Fibroblast of skin of back (primary cell): ENCODE data around the gene CORO7. TPM values are rescaled to one million over a fixed set of nuclear protein-coding genes. Genes with fewer than 3 reads are reported as not detected.

Source experiments
- DNase-seq: peaks from one replicate; pipeline ENCODE4 v3.0.0-alpha.2; 2013
- polyA plus RNA-seq, 2 experiments: library from polyadenylated mRNA; unstranded; fragments of 120-200 nt; gene quantifications; one replicate each; pipeline ENCODE4 v1.2.1, GENCODE V29; 2013; ENCODE audit not compliant: insufficient read length in 2 of 2

CORO7 gene
- polyA plus RNA-seq (2013, experiment 1 of 2; ENCODE audit: insufficient read length), result 19.3 TPM
- 13.5 TPM for polyA plus RNA-seq (2013, experiment 2 of 2; ENCODE audit: insufficient read length)

DNA sequence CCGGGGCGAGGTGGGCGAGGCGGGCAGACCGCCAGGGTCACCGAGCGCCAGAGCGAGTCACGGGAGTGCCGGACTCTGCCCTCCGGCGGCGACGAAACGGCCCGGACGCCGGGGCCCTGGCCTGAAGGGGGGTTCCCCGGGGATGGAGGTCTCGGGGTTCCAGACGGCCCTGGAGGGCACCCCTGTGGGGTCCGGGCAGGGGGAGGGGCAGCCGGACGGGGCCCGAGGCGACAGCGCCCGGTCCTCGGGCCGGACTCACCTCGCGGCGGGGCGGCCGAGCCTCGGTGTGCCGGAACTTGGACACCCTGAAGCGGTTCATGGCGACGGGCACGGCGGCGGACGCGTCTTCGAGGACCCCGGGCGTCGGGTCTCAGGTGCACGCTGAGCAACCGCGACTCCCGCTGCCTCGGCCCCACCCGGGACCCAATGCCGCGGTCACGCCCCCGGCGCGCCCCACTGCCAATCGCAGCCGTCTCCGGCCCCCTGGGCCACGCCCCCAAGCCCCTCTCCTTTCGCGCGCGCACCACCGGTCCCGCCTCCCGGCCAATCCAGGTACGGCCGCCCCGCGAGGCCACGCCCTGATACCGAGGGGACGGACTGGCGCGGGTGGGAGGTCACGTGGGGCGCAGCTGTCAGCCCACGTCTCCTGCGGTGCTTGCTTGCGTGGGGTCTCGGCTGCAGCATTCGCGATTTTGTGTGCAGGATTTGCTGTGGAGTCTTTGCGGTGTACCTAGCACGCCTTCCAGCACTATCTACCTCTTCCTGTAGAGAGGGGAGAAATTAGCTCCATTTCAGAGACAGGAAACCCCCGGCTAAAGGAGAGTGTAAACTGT is at the start of gene CORO7:
TSS of gene CORO7 (minus strand) at position 397 of the 833 bp plus-strand sequence. CDS start at position 319, 78 bp downstream.
- DNase-seq, result peak; percentile 88

GRCh38 chr16:4463522-4464163 is 47.2 kb upstream of the CORO7 start:
- DNase-seq, result no peak

- no peak for DNase-seq
Measured at GRCh38 chr16:4461250-4462085, 45.1 kb upstream of the CORO7 start.

GRCh38 chr16:4460936-4461249 is 44.5 kb upstream of the CORO7 start:
- DNase-seq, result no peak

DNA sequence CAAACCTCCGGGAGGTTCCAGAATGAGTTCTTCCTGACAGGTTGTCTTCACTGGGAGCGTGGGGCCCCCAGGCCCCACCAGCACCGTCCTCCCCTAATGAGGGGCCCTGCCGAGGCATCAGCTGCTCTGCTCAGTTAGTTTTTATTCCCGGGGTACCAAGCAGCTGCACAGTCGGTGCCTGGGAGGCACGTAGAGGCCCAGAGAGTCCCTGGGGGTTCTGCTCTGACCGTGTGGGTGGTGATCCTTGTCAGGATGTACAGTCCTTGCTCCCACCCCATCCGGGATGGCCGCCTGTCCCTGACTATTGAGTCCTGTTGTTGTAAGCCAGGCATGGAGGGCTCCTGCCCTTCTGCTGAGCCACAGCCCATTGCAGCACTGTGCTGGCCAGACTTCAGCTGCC is 39.6 kb upstream of the CORO7 start:
- DNase-seq, result no peak

DNA sequence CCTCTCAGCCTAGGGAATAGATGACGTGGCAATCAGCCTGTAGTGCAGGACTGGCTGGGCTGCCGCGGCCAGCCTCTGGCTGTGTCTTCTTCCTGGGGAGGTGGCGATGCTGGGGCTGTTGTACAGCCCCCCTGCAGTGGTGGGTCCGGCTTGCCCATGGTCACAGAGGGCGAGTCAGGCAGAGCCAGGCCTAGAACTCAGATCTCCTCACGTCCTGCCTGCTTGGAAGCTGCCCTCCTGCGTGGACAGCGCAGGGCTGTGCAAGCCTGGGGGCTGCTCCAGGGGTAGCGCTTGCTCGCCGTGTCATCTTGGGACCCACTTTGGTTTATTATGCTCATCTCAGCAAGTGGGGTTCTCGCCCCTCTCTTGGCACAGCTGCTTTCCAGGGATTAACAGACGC is 38.7 kb upstream of the CORO7 start:
- DNase-seq, result no peak

DNA sequence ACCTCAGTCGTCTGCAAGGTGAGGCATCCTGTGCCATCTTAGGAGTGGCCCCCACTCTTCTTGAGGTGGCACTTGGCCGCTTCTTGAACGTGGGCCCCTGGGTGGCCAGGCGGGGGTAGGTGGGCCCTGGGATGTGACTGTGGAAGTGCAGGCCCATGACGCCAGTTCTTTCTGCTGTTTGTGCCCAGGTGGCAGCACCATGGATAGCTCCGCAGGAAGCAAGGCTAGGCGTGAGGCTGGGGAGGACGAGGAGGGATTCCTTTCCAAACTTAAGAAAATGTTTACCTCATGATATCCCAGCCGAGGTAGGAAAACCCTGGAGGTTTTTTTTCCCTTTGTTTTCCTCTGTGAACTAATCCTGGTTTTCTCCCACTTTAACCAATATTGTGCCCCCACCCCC is 38.2 kb upstream of the CORO7 start:
- DNase-seq, result no peak

GRCh38 chr16:4452674-4453073 is 36.3 kb upstream of the CORO7 start:
- no peak for DNase-seq

- no peak for DNase-seq
Measured at GRCh38 chr16:4450931-4451519, 34.6 kb upstream of the CORO7 start.

DNA sequence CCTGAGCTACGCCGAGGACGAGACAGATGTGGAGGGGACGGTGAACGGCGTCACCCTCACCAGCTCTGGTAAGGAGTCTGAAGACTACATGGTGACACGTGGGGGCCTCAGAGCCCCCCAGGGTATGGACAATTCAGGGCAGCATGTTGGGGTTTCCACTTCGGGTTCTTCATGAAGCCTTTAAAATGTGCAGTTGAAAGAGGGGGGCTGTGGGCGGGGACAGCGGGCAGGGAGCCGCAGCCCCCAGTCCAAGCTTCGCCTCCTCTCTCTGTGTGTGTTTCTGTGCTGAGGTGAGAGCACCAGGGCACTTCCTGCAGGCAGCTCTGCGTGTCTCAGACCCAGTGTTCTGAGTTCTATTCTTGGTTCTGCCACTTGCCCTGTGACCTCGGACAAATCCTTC is 34.0 kb upstream of the CORO7 start:
- no peak for DNase-seq

GRCh38 chr16:4443986-4444385 is 27.6 kb upstream of the CORO7 start:
- no peak for DNase-seq

DNA sequence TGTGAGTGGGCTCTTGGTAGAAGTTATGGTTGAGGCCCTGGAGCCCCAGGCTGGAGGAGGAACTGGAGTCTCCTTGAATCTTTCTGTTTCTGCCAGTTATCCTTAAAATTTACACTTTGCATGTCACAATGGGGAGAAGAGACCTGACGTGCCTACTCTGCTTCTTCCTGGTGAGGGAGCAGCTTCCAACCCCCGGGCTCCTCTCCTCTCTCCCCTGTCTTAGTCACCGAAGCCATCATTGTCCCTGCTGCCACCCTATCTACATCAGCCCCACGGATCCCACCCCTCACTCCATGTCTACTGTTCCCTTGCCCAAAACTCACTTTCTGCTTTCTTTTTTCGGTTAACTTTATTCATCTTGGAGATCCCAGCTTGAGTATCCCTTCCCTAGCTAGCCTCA is 26.9 kb upstream of the CORO7 start:
- no peak for DNase-seq

DNA sequence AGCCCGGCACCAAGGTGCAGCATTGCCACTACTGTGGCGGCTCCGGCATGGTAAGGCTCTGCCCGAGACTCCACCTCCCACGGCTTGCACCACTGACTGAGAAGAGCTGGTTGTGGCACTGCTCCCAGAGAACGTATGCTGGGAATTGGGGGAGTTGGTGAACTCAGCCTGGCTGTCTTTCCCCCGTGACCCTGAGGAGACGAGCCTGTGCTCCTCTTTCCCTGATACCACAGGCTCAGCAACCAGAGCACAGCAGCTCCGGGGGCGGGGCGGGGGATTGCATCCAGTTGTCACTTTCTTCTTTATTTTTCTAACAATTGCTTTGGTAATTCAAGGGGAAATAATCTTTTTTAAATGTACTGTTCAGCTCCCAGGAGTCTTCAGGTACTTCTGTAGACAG is 26.0 kb upstream of the CORO7 start:
- no peak for DNase-seq

DNA sequence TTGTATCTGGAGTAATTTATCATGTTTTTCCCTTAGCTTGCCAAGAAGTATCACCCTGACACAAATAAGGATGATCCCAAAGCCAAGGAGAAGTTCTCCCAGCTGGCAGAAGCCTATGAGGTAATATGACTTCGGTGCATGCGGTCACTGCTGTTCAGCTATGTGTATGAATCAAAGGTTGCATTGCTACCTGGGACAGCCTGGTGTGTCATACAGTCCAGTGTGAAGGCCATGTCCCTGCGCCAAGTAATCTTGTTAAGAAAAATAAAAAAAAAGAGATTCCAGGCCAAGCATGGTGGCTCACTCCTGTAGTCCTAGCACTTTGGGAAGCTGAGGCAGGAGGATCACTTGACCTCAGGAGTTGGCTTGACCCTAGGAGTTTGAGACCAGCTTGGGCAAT is 21.0 kb upstream of the CORO7 start:
- no peak for DNase-seq

DNA sequence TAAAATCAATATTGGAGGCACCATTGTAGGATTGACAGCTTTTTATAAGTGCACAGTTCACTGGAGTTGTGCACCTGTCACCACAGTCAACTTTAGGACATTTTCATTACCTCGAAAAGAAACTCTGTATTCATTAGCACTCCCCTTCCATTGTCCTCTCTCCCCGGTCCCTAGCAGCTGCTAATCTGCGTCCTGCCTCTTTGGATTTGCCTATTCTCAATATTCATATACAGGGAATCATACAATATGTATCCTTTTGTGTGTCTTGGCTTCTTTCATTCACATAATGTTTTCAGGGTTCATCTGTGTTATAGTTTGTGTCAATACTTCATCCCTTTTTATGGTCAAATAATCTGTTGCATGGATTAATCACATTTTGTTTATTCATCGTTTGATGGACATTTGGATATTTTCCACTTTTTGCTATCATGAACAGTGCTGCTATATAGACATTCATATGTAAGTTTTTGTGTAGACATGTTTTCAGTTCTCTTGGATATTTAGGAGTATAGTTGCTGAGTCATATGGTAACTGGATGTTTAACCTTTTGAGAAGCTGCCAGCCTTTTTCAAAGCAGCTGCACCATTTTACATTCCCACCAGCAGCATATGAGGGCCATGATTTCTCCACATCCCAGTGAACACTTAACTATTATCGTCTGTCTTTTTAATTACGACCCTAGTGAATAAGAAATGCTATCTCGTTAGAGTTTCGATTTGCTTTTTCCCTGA is 19.1 kb upstream of the CORO7 start:
- DNase-seq, result no peak

- no peak for DNase-seq
Measured at GRCh38 chr16:4433914-4434787, 17.8 kb upstream of the CORO7 start.

DNA sequence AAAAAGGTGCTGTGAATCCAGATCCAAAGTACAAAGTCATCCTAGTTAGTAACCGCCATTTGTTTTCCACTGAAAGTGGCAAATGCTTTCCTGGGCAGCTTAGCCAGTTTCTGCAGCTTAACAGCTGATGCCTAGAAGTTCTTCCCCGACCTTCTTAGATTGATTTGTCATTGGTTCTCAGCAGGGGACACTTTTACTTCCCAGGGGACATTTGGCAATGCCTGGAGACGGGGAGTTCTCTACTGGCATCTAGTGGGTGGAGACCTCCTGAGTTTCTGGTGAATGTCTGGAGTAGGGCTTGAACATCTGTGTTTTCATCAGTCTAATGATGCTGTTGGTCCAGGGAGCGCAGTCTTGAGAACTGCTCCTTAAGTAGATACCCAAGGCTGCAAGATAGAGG is 16.8 kb upstream of the CORO7 start:
- no peak for DNase-seq

- no peak for DNase-seq
Measured at GRCh38 chr16:4431023-4431422, 14.6 kb upstream of the CORO7 start.

GRCh38 chr16:4428500-4428899 is 12.1 kb upstream of the CORO7 start:
- no peak for DNase-seq

DNA sequence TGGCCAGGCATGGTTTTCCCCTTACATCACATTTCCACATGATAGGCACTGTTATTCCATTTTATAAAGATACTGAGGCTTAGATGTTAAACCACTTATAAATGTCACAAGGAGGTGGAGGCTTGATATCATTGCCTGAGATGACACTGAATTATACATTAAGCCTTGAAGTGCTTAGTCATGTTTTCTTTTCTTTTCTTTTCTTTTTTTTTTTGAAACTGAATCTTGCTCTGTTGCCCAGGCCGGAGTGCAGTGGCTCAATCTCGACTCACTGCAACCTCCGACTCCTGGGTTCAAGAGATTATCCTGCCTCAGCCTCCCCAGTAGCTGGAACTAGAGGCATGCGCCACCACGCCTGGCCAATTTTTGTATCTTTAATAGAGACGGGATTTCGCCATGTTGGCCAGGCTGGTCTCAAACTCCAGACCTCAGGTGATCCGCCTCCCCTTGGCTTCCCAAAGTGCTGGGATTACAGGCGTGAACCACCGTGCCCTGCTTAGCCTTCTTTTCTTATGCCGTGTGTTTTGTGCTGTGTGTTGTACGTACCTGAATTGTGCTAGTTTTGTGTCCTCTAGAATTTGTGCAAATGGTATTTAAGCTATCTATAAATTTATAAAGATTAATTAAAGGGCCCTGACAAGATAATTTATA is 10.5 kb upstream of the CORO7 start:
- DNase-seq, result no peak
